ENCODE measurements around the gene TRIM72.

DNA sequence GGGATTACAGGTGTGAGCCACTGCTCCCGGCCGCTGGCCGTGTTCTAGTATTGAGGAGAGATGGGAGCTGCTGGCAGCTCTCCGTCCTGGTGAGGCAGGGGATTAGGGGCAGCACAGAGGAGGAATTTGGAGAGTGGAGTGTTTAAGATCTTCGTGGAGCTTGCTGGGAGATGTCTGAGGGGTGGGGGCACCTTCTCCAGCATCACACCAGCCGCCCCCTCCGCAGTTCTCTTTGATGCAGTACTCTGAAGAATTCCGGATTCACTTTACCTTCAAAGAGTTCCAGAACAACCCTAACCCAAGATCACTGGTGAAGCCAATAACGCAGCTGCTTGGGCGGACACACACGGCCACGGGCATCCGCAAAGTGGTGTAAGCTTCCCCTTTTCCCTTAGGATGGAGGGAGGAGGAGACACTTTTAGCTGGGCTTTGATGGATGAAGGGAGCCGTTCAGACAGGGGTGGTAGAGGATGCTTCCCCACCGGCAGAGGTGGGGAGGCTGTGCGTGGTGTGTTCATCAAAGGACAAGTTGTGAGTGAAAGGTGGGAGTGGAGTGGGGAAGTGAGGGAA lies 57.8 kb downstream of the TRIM72 start:
- TF ChIP-seq, protein P1, sequence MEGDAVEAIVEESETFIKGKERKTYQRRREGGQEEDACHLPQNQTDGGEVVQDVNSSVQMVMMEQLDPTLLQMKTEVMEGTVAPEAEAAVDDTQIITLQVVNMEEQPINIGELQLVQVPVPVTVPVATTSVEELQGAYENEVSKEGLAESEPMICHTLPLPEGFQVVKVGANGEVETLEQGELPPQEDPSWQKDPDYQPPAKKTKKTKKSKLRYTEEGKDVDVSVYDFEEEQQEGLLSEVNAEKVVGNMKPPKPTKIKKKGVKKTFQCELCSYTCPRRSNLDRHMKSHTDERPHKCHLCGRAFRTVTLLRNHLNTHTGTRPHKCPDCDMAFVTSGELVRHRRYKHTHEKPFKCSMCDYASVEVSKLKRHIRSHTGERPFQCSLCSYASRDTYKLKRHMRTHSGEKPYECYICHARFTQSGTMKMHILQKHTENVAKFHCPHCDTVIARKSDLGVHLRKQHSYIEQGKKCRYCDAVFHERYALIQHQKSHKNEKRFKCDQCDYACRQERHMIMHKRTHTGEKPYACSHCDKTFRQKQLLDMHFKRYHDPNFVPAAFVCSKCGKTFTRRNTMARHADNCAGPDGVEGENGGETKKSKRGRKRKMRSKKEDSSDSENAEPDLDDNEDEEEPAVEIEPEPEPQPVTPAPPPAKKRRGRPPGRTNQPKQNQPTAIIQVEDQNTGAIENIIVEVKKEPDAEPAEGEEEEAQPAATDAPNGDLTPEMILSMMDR (IDR thresholded peaks at IDR 0.05), result no peak
- TF ChIP-seq POLR2A (IDR thresholded peaks at IDR 0.05), result no peak

Data from uterus (tissue), 2 donors.